ENCODE measurements around the gene ZNF280D. TPM values are rescaled to one million over a fixed set of nuclear protein-coding genes. Genes with fewer than 3 reads are reported as not detected.

Gene ZNF280D
- total and polyA plus RNA-seq, 2 of the 4 experiments (the other 2 are of a cell fraction), result 8.3 to 21.0 TPM

- dilution Hi-C loops (cut with HindIII; ENCODE audit: low sequenced_read_pairs, unreplicated experiment), result no loop called here
- Histone ChIP-seq H3K4me2 (ENCODE audit: low read depth, low read length) (no peak overlapping the region), H2BK20ac (ENCODE audit: low read depth, low read length) (no peak overlapping the region), H3K27me3 (ENCODE audit: control insufficient read depth, insufficient read depth, low read length) (no peaks in the 10 kb centered on the region), H2AFZ (replicated peaks; ENCODE audit: low read length, poor library complexity) (no peak overlapping the region), H3K4me3 (ENCODE audit: insufficient read depth, low read depth, low read length) (no peak overlapping the region), H3K4ac (ENCODE audit: low read depth, low read length) (no peak overlapping the region), H3K36me3 (ENCODE audit: control insufficient read depth, insufficient read depth, low read length) (no peaks in the 10 kb centered on the region), H3K9me1 (ENCODE audit: insufficient read depth, low read length) (no peaks in the 10 kb centered on the region; the same call in 1 of the 2 replicates), H4K91ac (ENCODE audit: insufficient read depth, low read depth, low read length) (no peak overlapping the region), H3K27ac (ENCODE audit: insufficient read depth, low read length) (no peak overlapping the region), H2AK5ac (ENCODE audit: low read depth, low read length) (no peak overlapping the region), H3K14ac (replicated peaks; ENCODE audit: low read depth, low read length) (no peak overlapping the region), H2BK15ac (ENCODE audit: low read depth, low read length) (no peak overlapping the region), H3K4me1 (ENCODE audit: control insufficient read depth, insufficient read depth, low read length) (no peaks in the 10 kb centered on the region), H4K8ac (ENCODE audit: low read depth in 2 of 2, low read length in 2 of 2) (no peak overlapping the region), H2BK120ac (ENCODE audit: low read depth, low read length) (no peak overlapping the region), H3K9me3 (ENCODE audit: control insufficient read depth, insufficient read depth, low read length) (no peaks in the 10 kb centered on the region), H2BK5ac (ENCODE audit: low read depth, low read length, poor library complexity, severe bottlenecking) (no peak overlapping the region), H4K5ac (ENCODE audit: low read depth, low read length) (no peak overlapping the region), H4K20me1 (ENCODE audit: insufficient read depth, low read length) (no peaks in the 10 kb centered on the region), H3K56ac (ENCODE audit: extremely low read depth, insufficient read depth, low read length) (no peak overlapping the region), H3K9ac (ENCODE audit: low read depth, low read length) (no peak overlapping the region), H2AK9ac (replicated peaks; ENCODE audit: low read depth, low read length, poor library complexity) (no peak overlapping the region), H3K18ac (ENCODE audit: low read depth, low read length) (no peak overlapping the region), H3K23ac (ENCODE audit: low read depth, low read length) (no peak overlapping the region), H3K79me1 (ENCODE audit: low read depth in 1 of 2, low read length in 2 of 2) (peaks cover 5 to 8% of the 10 kb centered on the region in 2 experiments)
- TF ChIP-seq USF2 (IDR thresholded peaks at IDR 0.05; ENCODE audit: low read depth, low read length) (no peak), ELK1 (IDR thresholded peaks at IDR 0.05; ENCODE audit: borderline replicate concordance, low read depth, low read length) (no peak), RAD21 (IDR thresholded peaks at IDR 0.05; ENCODE audit: low read length) (no peak), RFX5 (IDR thresholded peaks at IDR 0.05; ENCODE audit: low read depth, low read length) (no peak), CTCF (conservative IDR thresholded peaks at IDR 0.05; ENCODE audit: low read depth, low read length) (no peak), MAFK (IDR thresholded peaks at IDR 0.05; ENCODE audit: low read depth, low read length) (no peak), CHD1 (IDR thresholded peaks at IDR 0.05; ENCODE audit: low read depth, low read length) (no peak), POLR2A (IDR thresholded peaks at IDR 0.05; ENCODE audit: low read depth, low read length) (no peak), NFE2L2 (IDR thresholded peaks at IDR 0.05; ENCODE audit: low read depth, low read length) (no peak)
- ATAC-seq (ENCODE audit: low read depth), result no peak
- intact Hi-C loops (cut with micrococcal nuclease), result no loop called here
- no TSS peak for BruUV-seq (replicated peaks)
- 100% methylated on average over 1 of the region's 1 CpG; no CpG with 5 or more reads in 1 of the 2 experiments for WGBS, 2 experiments (ENCODE audit: extremely low coverage in 2 of 2, insufficient read length in 1 of 2)
- ChIA-PET CTCF (no interaction called here), POLR2A (ENCODE audit: unreplicated experiment) (no interaction called here)
- in situ Hi-C loops (cut with MboI; ENCODE audit: low sequenced_read_pairs), result no loop called here
- DNase-seq, result no peak
Measured at GRCh38 chr15:56683908-56684307, 49.4 kb downstream of the ZNF280D start.
